Inferior parietal cortex (tissue), 1 donor: ENCODE results near the gene SLC35G2.
A peak's percentile ranks its signal among the peaks of the same experiment; 100 is the strongest.
"Not testable (repeated sequence)": the region's sequence is repeated elsewhere in the genome, so short reads cannot be mapped to it uniquely, and the experiment has no call there.

Source experiments
- DNase-seq: peaks from one replicate; pipeline ENCODE4 v3.0.0-alpha.2; 2016; ENCODE audit errors: extremely low spot score

The SLC35G2 gene

DNA sequence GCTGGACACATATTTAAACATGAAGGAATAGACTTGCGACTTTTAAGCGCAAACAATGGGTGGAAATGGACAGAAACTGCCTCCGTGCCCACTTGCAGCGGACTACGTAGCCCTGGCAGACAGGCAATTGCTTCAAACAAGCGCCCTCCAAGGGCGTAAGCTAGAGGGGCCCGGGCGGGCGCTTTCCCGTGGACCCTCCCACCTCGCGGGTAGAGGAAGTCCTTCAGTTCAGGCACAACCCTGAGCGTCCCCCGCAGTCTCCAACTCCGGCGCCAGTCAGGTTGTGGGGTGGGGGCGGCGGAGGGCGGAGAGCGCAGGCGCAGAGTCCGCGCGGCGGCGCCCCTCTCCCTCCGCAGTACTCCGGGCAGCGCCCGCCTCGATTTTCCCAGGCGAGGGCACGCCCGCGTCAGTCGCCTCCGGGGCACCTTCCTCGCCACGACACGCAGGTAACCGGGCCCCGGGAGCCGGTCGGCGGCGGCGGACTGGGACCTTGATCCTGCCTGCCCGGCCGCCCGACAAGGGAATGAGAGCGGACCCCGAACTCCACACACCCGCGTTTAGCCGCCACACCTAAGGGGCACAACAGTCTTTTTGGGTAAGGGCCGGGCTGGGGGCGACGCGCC is at the start of gene SLC35G2:
Gene SLC35G2 (plus strand): TSS at position 358 of the 623 bp plus-strand sequence. CDS start 35,335 bp downstream, outside the sequence.
- DNase-seq: peak; percentile 56

DNA sequence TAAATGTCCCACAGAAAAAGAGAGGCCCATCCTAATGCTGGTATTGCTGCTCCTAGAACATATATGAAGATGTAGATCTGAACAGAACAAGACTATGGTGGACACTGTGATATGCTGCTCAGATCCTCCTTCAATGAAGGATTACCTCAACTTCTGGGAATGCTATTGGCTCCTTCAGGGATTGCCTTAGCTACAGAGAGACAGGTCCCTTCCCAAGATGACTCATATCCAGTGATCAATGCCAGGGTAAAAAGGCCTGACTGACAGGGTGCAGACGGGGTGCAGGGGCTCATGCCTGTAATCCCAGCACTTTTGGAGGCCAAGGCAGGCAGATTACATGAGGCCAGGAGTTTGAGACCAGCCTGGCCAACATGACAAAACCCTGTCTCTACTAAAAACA is 46.2 kb upstream of the SLC35G2 start:
- no peak for DNase-seq

DNA sequence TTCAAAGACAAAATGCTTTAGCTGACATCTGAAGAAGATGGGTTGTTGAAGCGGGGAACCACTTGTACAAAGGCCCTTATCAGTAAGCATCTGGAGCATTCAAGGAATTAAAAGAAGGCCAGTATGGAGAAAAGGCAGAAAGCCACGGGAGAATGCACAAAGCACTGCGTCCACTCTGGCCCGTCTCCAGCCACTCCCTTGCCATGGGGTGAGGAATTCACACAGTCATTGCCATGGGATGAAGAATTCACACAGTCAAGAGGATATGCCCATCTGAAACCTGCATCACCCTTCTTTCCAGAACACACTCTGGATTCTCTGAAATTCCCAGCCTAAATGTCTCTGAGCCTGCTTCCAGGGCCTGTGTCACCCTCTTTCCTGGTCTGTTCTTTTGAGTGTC is 40.1 kb upstream of the SLC35G2 start:
- no peak for DNase-seq

DNA sequence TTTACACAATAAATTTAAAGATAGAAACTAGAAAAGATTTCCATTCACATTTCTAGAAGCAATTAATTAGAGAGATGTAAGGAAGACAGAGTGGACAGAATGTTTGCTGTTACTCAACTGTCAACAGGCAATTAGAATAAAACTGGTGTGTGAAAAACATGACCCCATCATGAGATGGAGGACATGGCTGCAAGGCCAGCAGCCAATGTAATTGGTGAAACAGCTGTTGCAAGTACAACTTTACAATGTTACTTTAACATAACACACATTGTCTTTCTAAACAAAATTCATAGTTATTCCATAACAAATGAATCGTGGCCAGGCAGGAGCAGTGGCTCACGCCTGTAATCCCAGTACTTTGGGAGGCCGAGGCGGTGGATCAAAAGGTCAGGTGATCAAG is 38.2 kb upstream of the SLC35G2 start:
- no peak for DNase-seq

DNA sequence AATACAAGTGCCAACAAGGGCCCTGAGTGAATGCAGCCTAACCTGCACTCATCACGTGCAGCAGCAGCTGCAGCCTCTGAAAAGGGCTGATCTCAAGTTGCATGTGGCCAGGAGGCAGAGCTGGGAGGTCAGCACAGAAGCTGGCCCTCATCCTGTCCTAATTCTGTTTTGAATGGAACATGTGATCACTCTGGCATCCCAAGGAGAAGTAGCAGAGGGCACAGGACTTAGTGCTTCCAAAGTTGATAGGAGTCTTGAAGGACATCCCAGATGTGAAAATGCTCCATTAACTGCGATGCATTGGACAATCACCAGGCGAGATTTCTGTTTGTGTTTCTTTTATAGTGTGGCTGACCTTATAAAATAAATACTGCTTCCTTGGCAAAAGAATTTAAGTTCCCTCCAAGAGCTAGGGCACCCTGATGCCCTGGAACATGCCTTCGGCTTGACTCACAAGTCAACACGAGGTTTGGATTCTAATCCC is 35.2 kb upstream of the SLC35G2 start:
- no peak for DNase-seq

DNA sequence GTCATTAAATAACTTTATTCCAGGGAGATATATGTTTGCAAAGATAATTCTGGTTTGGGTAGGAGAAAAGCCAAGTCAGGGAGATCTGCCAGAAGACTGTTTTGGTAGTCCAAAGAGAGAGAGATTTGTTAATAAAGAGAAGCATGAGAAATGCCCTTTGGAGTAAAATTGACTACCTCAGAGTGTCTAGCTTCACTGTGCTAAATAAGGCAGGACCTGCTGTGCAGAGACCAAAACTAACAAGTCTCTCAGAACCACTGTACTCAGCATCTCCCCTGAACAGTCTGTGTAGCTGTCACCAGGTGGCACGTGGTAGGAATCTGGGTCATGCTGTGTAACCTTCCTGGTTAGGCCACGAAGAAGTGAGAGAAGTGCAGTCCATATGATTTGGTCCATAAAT is 31.6 kb upstream of the SLC35G2 start:
- no peak for DNase-seq

DNA sequence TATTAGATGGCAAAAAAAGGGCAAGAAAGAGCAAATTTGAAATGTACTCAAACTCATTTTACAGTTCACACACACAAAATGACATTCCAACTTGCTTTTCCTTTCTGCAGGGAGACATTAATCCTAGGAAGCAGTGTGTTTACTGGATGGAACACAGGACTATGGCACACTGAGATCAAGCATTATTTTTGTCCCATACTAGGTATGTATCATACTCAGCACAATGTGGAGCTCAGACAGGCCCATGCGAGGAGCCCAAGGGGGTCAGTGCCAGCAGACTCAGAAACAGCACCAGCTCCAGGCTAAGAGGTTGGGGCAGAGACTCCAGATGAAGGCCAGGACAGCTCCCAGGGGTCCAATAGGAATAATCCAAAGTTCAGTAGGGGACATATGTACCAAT is 30.8 kb upstream of the SLC35G2 start:
- no peak for DNase-seq

DNA sequence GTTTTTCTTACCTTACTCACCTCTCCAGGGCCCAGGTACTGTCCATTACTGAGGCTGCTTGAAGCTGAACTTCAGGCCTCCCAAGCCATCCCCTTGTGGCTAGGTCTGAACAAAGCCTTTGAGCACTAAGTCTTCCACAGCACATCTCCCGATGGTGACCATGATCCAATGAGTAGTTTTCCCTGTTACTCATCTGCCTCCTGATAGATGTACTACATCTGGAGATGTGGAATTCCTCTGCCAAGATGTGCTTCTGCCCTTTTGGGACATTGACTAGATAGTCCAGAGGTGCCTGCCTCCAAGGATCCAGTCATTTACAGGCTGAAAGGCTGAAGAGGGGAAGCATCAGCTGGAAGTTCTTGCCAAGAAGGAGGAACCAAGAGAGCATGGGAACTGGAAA is 28.9 kb upstream of the SLC35G2 start:
- no peak for DNase-seq

DNA sequence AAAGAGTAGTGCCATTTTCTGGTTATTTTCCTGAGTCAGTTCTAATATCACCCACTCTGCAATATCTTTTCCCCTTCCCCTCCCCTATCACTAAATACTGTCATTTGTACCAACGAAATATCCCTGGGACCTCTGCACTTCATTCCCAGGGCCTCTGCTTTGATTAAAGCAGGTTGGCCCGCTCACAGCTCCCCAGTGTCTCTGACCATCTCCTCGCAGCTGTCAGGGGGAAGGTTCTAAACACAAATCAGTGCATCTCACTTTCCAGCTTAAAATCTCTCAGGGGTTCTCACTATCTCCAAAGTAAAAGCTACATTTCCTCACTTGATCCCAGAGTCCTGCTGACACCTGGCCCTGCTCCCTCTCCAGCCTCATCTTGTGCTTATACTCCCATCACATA is 28.1 kb upstream of the SLC35G2 start:
- no peak for DNase-seq

DNA sequence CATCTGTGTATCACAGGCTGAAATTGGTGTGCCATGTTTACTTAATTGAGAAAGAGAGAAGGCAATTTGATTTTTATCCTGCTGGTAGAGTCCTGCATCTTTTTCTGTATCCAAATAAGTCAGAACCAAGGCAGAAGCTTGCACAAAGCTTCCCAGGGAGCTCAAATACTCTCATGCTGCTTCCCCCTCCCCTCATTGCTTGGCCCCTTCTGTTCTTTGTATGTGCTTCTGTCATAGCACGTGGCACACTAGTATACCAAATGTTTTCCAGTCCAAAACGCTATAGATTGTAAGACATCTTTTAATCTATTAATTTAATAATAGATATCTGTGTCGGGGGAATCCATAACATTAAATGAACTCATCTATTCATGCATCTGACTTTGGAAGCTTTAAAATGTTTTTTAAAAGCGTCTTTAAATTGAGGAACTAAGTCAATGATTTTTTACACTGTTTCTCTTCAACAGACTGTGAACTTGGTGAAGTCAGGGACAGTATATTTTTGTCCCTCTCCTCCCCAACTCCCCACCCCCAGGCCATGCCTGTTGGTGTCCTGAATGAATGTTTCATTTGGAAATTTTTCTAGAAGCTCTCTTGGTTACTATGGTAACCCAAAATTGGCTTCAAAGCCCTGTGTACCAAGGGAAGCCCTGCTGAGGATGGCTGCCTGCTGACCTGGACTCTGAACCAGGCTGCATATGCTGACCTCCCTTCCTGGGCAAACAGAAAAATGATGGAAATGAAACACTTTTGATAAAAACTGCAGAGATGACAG is 26.2 kb upstream of the SLC35G2 start:
- peak; percentile 44 for DNase-seq

DNA sequence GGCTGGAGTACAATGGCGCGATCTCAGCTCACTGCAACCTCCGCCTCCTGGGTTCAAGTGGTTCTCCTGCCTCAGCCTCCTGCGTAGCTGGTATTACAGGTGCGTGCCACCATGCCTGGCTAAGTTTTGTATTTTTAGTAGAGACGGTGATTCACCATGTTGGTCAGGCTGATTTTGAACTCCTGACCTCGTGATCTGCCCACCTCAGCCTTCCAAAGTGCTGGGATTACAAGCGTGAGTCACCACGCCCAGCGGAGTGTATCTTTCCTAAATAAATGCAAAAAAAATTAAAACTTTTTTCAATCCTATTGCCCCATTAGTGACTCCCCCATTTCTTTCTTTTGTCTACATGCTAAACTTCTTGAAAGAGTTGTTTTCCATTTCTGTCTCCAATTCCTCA is 17.8 kb upstream of the SLC35G2 start:
- not testable (repeated sequence) for DNase-seq

DNA sequence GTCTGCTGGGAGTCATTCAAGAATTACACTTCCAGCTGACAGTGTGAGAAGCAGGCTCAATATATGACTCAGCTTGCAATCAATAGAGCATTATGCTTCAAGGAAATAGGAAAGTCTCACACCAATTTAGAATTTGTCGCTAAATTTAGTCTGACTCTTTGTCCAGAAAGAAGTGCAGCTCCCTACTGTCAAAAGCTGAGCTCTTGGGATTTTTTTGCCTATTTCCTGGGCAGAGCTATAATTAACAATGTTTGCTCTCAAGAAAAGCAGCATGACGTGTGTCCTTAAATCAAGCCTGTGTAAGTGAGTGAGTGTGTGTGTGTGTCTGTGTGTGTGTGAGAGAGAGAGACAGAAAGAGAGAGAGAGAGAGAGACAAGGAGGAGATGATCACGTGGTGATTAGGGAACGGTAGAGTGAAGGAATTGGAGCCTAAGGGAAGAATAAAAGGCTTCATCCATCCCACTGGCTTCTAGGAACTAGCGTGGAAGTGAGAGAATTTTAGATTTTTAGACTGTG is 16.4 kb upstream of the SLC35G2 start:
- peak; percentile 66 for DNase-seq

DNA sequence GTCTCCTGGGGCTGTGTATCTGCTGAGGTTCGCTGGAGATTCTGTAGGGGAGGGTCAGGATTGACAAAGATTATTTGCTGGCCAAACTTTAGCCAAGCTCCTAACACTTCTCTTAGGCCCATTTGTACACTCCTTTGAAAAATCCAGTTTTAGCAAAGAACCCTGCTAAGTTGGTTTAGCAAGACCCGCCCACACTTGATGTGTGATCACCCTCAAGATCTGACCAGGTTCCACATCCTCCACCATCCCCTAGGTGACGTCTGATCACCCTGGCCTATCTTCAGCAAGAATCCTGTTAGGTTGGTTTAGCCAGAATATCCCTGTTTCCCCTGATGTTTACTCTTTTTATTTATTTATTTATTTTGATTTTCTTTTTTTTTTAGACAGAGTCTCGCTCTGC is 14.8 kb upstream of the SLC35G2 start:
- DNase-seq: no peak

DNA sequence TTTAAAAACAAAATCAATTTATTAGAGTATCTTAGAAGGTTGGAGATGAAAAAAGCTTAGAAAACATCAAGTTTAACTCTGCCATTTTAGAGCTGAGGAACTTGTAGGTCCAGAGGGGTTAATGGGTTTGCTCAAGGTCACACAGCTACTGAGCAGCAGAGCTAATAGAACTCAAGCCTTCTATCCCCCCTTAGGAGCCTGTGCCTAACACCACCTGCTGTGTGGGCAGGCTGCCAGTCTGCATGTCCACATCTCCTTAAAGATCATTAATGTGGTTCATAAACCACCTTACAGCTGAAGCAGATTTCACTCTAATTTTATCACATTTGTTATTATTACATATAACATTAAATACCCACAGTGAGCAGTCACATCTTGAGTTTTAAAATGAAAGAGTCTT is 14.1 kb upstream of the SLC35G2 start:
- no peak for DNase-seq

DNA sequence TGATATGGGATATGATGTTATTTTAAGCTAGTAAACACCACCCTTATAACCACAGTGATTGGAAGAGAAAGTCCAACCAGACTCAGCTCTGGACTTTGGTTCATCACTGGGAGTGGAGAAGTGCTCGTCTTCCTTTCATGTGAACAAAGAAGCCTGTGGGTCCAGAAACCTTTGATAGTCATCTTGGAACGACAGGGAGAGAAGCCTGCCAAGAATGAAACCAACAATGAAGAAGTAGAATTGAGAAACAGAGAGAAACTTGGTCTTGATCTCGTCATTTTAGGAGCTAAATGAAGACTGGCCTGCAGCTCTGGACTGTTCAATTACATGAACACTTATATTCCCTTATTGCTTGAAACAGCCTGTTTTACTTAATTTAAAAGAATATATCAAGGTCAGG is 13.1 kb upstream of the SLC35G2 start:
- no peak for DNase-seq

DNA sequence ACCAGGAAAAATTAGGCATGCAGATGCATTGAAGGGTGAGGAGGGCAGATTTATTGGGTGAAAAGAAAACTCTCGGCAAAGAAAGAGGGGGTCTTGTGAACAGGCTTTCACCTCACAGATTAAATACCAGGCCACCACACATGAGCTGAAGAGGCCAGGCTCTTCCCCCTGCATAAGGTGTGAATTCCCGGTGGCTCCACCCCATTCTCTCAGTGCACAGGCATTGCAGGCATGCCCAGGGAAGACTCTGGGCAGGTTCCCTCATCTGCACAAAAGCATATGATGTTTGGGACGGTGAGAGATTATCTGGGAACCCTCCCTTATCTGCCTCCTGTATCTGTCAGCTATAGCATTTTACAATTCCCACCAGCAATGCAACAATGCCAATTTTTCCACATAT is 7.2 kb upstream of the SLC35G2 start:
- no peak for DNase-seq

DNA sequence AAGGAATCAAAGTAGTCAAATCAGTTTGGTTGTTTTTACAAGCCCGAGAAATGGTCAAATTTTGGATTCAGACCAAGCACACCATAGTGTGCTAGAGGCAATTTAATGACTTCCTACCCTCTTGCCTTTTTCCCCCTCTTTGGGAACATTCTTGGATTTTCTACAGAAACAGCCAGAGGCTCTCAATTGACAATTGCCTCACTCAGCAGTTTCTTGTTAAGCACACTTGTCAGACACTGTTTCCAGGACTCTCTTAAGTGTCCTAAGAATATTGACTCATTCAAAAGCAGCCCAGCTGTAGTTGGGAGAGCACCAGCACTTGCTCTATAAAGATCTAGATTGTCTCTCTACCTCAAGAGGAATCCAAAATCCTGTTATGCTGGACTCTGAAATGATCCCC is 1.5 kb upstream of the SLC35G2 start:
- DNase-seq: no peak

DNA sequence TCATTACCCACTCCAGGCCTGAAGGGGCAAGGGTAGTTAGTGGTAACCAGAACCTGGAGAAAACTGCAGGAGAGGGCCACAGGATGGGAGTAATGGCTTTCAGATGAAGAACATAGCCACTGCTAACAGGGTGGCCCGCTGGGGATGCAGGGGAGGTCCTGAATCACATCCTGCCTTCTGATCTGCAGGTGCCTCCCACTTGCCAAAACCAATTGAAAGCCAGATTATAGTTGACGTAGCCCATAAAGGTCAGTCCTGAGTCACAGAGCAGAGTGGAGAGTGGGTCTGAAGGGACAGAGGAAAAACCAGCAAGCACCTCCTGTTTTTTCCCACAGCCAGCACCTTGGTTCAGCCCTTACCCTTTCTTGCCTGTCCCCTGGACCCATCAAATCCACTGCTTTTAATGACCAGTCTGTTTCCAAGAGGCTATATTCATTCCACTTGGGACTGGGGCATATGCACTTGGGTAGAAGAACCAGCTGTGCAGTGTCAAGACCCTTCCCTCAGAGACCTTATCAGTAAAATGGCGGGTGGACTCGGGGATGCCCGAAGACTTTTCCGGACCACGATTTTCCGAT is 646 bp upstream of the SLC35G2 start:
- DNase-seq: no peak

DNA sequence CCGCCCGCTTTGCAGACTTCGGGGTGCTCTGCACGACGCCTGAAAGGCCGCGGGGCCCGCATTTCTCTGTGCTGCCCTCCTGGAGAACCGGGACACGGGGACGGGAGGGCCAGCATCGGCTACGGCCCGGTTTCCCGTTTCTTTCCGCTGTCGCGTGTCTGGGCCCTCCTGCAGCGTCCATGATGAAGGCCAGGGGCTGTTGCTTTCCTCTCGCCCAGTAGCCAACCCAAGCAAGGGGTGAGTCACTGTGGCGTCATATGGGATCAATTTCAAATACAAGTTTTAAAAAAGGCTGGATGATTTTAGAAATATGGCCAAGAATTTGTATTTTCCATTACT is 435 bp downstream of the SLC35G2 start:
- no peak for DNase-seq

DNA sequence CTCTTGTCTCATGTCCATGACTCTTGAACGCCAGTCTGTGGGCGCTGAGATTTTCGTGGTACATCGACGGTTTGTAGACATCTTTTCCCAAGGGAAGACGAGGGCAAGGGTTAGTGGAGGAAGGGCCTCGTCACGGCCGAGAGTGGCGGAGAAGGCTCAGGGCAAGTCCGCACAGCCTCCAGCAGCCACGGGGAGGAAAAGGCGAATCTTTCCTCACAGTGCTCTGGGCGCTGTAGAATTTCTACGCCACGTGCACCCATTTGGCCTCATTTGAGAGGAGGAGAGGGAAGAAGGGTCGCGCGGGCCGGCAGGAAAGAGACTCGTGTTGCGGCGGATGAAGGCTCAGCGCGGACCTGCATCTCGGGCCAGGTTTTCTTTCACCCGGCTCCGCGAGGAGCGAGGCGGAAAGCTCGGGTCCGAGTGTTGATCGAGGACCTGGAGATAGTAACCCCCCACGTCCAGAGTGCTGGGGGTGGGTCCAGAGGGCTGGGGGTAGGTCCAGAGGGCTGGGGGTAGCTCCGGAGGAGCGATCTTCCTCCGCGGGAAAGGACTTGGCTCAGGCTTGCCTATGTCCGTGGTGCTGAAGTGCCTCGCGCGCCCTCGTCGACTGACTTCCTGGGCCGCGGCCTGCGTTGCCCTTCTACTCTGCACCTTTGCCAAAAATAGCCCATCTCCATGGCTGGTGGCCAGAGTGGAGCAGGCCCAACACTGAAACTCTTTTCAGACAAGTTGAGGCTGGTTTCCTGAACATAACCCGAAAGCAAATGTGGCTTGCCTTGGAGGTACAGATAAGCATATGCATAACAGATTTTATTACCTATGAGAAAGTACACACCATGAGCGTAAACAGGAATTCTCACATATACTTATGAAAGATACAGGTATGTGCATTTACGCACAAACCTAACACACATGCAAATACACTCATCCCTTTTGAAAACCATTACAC is 1.1 kb downstream of the SLC35G2 start:
- DNase-seq: peak; percentile 45

DNA sequence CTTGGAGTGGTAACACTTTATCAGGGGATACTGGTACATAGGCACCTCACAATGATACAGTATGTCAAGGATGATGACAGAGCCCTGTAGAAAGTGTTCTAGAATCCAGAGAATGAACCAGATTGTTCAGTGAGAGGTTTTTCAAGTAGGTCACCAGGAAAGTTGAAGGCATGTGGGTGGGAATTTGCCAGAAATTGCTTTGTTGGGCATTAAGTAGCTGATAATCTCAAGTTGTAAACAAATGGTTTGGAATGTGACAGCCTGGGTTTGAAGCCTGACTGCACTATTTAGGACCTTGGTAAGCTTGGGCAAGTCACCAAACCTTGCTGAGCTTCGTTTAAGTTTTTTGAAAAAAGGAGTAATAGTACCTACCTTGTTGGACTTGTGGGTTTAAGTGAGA is 12.5 kb downstream of the SLC35G2 start:
- no peak for DNase-seq
